Hematopoietic multipotent progenitor cell (in vitro differentiated cells): ENCODE measurements around the gene GLI1. TPM values are rescaled to one million over a fixed set of nuclear protein-coding genes. Genes with fewer than 3 reads are reported as not detected.
A peak's percentile ranks its signal among the peaks of the same experiment; 100 is the strongest.

Source experiments
- DNase-seq, 3 donors: peaks; one replicate each; pipeline ENCODE4 v3.0.0-alpha.2; 2011 to 2015; ENCODE audit warnings: low read depth in 2 of 3, low spot score in 2 of 3
- total RNA-seq: library from RNA; depleted of rRNA; stranded (reverse); fragments of >200 nt; gene quantifications from one replicate; pipeline ENCODE4 v1.2.3, GENCODE V29; 2012

Gene GLI1
- total RNA-seq, 1 donor = 0.27 TPM

GRCh38 chr12:57460468-57460784, 841 bp downstream of the GLI1 start:
- no peak for DNase-seq

GRCh38 chr12:57460841-57461275, 1.3 kb downstream of the GLI1 start:
- DNase-seq = no peak

- DNase-seq = peak in 1 of 3 donors; percentile 28
Observed at GRCh38 chr12:57461276-57461916, 1.8 kb downstream of the GLI1 start.

- peak in 2 of 3 donors; percentile 31 to 43 for DNase-seq
Observed at GRCh38 chr12:57461917-57462250, 2.3 kb downstream of the GLI1 start.

GRCh38 chr12:57462251-57462911, 2.8 kb downstream of the GLI1 start:
- DNase-seq = peak; percentile 71 to 94 (median 86)

- no peak for DNase-seq
Observed at GRCh38 chr12:57462912-57463253, 3.3 kb downstream of the GLI1 start.

- DNase-seq = no peak
Observed at GRCh38 chr12:57464569-57464968, 5.0 kb downstream of the GLI1 start.

GRCh38 chr12:57465030-57465746, 5.6 kb downstream of the GLI1 start:
- DNase-seq = no peak

GRCh38 chr12:57465747-57466505, 6.3 kb downstream of the GLI1 start:
- DNase-seq = no peak

- no peak for DNase-seq
Observed at GRCh38 chr12:57467212-57467874, 7.8 kb downstream of the GLI1 start.

GRCh38 chr12:57467915-57468314, 8.3 kb downstream of the GLI1 start:
- no peak for DNase-seq

- no peak for DNase-seq
Observed at GRCh38 chr12:57469296-57470164, 9.9 kb downstream of the GLI1 start.

- DNase-seq = no peak
Observed at GRCh38 chr12:57470286-57470969, 10.8 kb downstream of the GLI1 start.

- DNase-seq = no peak
Observed at GRCh38 chr12:57470970-57471656, 11.5 kb downstream of the GLI1 start.

GRCh38 chr12:57471661-57472060, 12.1 kb downstream of the GLI1 start:
- DNase-seq = no peak

GRCh38 chr12:57472391-57472790, 12.8 kb downstream of the GLI1 start:
- no peak for DNase-seq

GRCh38 chr12:57473392-57473791, 13.8 kb downstream of the GLI1 start:
- DNase-seq = no peak

- DNase-seq = no peak
Observed at GRCh38 chr12:57473886-57474285, 14.3 kb downstream of the GLI1 start.

GRCh38 chr12:57474430-57474829, 14.8 kb downstream of the GLI1 start:
- no peak for DNase-seq
